HG02885 (cell line): ENCODE results near the gene CTNNA1.
"Not testable (repeated sequence)": the region's sequence is repeated elsewhere in the genome, so short reads cannot be mapped to it uniquely, and the experiment has no call there.

Experiments used
- ATAC-seq: cut with Tn5 transposase; IDR thresholded peaks from one replicate; pipeline ENCODE4 v1.9.1; 2021; ENCODE audit warnings: mild to moderate bottlenecking; ENCODE audit not compliant: unreplicated experiment, poor library complexity

The CTNNA1 gene

GRCh38 chr5:138752951-138753793 is at the start of gene CTNNA1:
TSS of gene CTNNA1 (plus strand) at chr5:138753425. CDS start at chr5:138781925, 28,500 bp downstream.
- peak; percentile 56 for ATAC-seq

DNA sequence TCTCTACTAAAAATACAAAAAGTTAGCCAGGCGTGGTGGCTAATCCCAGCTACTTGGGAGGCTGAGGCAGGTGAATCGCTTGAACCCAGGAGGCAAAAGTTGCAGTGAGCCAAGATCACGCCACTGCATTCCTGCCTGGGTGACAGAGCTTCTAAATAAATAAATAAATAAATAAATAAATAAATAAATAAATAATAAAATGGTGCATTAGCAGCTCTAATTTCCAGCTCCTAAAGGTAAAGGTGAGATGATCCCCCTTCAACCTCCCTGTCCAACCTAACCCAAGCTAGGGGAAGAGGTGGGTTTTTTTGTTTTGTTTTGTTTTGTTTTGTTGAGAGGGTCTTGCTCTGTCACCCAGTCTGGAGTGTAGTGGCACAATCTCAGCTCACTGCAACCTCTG is 49.4 kb upstream of the CTNNA1 start:
- ATAC-seq = not testable (repeated sequence)

- ATAC-seq = no peak
These were observed 48.2 kb upstream of the CTNNA1 start for GRCh38 chr5:138705007-138705406.

DNA sequence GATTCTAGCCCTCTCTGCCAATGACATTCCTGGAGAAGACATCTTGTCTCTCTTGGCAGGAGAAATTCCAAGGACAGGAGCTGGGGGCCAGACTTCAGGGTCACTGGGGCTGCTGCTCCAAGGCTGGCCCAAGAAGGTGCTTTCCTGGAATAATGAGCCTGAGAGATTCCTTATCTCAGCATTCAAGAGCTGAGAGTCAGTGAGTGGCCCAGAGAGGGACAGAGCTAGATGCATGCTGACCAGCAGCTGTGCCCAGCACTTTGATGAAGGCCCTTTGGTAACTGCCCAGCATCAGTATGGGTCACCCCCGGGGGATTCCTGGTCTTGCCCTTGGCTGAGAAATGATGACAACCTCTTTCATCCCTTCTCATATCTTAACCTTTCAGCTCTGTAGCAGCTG is 47.7 kb upstream of the CTNNA1 start:
- no peak for ATAC-seq

- ATAC-seq = no peak
These were observed 46.4 kb upstream of the CTNNA1 start for GRCh38 chr5:138706655-138707480.

- ATAC-seq = no peak
These were observed 44.4 kb upstream of the CTNNA1 start for GRCh38 chr5:138708791-138709190.

DNA sequence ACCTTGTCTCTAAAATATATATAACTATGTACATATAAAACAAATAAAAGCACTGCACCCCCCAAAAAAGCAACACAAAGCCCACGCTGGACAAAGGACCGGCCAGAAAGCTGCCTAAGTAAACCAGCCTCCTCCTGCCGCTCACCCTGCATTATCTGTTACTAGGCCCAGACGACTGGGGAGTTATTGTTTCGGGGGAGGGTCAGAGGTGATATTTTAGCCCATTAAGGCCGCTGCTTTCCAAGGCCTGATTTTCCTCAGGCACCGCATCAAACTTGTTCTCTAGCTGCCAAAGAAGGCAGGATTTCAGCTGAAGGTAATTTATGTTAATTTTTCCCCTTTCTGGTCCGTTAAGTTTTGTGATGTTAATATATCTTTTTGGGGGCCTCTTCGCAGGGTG is 44.0 kb upstream of the CTNNA1 start:
- no peak for ATAC-seq

GRCh38 chr5:138711087-138711486 is 42.1 kb upstream of the CTNNA1 start:
- no peak for ATAC-seq

DNA sequence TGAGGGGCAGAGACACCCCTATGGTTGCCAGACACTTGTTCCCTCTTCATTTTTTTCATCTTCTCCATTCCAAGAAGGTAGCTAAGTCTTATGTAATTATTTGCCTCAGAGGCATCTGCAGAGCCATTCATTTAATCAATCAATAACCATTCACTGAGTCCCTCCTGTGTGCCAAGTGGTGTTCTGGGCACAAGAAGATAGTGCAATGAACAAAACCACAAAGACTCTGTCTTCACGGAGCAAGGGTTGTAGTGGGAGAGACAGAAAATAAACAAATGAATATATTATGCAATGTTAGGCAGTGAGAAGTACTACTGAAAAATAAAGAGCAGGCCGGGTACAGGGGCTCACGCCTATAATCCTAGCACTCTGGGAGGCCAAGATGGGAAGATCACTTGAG is 41.4 kb upstream of the CTNNA1 start:
- ATAC-seq = no peak

DNA sequence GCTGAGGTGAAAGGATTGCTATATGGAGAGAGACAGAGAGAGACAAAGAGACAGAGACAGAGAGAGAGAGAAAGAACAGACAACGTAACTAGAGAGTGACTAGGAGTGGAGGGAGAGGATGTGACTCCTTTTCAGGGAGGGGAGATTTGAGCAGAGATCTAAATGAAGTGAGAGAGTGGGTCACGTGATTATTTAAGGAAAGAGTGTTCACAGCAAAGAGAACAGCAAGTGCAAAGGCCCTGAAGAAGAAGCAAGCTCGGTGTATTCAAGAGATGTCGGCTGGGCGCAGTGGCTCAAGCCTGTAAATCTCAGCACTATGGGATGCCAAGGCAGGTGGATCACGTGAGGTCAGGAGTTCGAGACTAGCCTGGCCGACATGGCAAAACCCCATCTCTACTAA is 40.9 kb upstream of the CTNNA1 start:
- no peak for ATAC-seq

- ATAC-seq = no peak
These were observed 40.4 kb upstream of the CTNNA1 start for GRCh38 chr5:138712791-138713190.

DNA sequence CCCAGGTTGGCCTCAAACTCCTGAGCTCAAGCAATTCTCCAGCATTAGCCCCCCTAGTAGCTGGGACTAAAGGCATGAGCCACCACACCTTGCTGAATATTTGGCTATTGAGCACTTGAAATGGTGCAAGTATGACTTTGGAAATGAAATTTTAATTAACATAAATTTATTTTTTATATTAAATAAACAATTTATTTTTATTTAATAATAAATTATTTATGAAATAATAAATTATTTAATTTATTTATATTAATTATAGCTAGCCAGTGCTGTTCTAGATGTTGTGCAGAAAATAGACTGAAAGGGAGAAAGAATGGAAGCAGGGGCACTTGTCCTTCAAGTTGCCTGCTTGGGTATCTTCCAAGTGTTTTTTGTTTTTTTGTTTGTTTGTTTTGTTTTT is 40.0 kb upstream of the CTNNA1 start:
- no peak for ATAC-seq

- no peak for ATAC-seq
These were observed 38.5 kb upstream of the CTNNA1 start for GRCh38 chr5:138714694-138715093.

- ATAC-seq = not testable (repeated sequence)
These were observed 37.2 kb upstream of the CTNNA1 start for GRCh38 chr5:138715931-138716432.

- no peak for ATAC-seq
These were observed 36.7 kb upstream of the CTNNA1 start for GRCh38 chr5:138716456-138716924.

- ATAC-seq = no peak
These were observed 35.8 kb upstream of the CTNNA1 start for GRCh38 chr5:138717399-138717798.

DNA sequence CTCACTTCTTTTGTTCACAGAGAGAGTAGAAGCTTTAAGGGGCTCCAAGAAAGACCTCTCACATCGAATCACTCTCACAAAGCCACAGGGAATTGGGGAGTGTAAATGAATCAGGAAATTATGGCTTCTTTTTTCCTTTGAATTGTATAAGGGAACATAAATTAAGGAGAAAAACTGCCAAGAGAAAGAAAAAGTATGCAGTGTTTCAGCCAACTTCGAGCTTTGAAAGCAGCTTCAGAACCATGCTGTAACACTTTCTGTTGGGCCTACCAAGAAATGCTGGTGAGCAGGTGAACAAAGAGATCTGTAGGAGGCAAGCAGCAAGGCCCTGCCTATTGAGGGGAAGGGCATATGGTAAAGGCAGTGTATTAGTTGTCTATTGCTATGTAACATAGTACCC is 33.4 kb upstream of the CTNNA1 start:
- ATAC-seq = no peak

- no peak for ATAC-seq
These were observed 32.4 kb upstream of the CTNNA1 start for GRCh38 chr5:138720840-138721239.

DNA sequence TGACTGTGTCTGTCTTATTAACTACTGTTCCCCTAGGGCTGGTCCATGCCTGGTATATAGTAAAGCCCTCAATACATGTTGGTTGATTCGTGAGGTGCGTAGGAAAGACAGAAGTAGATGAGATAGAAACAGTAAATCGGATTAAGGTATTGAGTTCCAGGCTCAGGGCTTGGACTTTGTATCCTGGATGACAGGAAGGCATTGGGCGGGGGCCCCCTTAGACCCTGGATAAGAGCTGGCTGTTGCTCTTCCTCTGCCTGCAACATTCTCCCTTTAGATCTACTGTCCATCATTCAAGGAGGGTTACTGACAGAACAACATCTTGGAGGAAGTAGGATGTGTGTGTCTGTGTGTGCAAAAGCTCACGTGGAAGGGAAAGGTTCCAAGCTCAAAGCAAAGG is 31.2 kb upstream of the CTNNA1 start:
- no peak for ATAC-seq

DNA sequence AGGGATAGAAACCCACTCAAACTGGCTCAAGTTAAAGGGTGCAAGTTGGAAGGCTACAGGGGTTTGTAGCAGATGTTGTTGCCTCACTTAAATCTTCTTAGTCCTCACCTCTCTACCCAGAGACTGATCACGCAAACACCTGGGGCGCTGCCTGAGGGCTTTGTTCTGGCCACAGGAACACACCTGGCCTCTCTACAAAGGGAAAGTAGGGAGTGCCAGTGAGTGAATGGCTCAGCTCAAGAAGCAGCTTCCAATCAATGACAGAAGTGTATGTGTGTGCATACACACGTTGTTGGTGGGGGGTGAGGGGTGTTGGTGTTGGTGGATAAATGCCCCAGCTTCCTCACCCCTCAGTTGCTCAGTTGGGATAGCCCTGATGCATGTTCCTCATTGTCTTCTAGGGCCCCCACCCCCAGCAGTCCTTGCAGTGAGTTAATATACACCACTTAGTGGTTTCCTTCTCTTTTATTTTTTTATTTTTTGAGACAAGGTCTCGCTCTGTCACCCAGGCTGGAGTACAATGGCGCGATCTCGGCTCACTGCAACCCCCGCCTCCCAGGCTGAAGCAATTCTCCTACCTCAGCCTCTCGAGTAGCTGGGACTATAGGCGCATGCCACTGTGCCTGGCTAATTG is 30.6 kb upstream of the CTNNA1 start:
- no peak for ATAC-seq
